Superior temporal gyrus (tissue), 1 donor: ENCODE results near the gene KLHL29.
A peak's percentile ranks its signal among the peaks of the same experiment; 100 is the strongest.

Experiments used
- DNase-seq: peaks from one replicate; pipeline ENCODE4 v3.0.0-alpha.2; 2016; ENCODE audit errors: extremely low spot score

Gene KLHL29

GRCh38 chr2:23592898-23593751 is 208.1 kb downstream of the KLHL29 start:
- DNase-seq: no peak

DNA sequence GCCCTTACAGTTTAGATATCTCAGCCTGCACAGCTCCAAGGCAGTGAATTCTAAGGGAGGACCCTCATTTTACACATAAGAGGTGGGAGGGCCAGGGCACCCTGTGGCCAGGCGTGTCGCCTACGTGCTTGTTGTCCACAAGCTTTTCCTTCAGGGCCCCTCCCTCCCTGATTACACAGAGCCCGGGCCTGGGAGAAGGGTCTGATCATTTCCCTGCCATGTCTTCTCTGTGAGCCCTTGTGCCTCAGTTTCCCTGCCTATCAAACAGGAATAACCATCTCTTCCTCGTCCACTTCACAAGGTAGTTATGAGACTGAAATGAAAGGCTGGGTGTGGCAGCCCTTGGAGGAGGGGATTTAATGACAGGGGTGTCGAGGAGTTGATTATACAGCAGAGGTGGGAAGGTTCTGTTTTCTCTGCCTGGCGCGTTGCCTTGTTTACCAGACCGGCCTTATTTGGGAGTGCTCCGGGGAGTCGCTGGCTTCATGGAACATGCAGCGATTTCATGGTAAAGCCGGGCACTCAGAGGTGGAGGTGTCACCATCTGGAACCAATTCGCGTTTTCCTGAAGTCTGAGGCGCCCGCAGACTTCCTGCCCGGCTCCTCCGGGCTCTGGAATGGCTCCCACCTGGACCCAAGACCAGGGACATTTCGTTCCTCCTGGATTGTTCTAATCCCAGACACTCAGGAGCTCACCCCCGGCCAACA is 208.9 kb downstream of the KLHL29 start:
- no peak for DNase-seq

DNA sequence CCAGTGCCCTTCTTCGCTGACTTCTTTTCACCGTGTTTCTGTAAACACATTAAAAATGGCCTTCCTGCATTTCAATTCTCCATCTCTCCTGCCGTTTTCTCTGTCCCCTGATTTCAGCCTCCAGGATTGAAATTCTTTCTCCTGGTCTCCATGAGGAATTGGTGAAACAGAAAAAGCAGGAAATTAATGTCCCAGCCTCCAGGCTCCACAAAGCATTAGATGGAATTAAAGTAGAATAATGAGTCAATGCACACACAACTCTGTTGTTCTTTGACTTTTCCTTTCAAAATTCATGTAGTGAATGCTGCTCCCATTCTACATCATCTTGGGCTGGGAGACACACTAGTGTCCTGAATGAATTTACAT is 209.5 kb downstream of the KLHL29 start:
- no peak for DNase-seq

DNA sequence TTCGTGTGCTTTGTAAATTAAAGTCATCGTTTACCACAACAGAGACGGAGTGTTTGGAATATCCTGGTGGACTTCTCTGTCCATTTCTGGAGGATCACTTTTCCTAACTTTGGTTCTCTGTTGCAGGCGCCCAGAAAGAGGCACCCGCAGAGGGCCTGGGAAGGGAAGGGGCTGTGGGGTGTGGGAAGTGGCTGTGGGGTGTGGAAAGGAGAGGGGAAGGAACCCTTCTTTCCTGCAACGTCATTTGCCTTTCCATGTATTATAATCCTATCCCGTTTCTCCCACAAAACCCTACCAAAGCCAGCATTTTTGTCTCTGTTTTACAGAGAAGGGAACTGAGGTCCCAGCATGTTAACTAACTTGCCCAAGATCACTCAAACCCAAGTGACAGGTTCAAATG is 210.0 kb downstream of the KLHL29 start:
- DNase-seq: no peak

DNA sequence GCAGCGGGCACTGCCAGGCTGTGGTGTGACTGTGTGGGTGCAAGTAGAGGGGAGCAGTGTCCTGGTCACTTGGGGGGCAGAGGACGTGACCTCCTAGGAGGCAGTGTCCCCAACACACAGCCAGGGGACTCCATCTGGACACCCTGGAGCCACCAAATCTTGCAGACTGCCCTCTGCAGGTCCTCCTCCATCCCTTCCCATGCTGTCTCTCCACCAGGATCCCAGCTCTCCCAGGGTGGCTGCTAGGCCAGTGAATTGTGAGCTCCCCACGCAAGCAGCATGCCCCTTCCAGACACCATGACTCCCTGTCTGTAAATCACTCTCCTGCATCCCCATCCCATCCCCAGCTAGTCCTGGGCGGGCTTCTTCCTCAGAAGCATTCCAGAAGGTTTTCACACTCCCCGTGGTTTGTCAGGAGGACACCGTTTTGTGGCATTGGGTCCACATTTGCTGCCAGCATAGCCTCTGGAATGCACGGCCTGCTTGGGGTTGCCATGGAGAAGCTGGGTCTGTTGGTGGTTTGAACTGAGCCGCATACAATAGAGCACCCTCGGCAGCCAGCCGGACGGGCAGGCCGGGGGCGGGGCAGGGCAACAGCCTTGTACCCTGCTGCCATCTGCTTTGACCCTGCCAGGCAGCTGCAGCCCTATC is 210.7 kb downstream of the KLHL29 start:
- peak; percentile 24 for DNase-seq

DNA sequence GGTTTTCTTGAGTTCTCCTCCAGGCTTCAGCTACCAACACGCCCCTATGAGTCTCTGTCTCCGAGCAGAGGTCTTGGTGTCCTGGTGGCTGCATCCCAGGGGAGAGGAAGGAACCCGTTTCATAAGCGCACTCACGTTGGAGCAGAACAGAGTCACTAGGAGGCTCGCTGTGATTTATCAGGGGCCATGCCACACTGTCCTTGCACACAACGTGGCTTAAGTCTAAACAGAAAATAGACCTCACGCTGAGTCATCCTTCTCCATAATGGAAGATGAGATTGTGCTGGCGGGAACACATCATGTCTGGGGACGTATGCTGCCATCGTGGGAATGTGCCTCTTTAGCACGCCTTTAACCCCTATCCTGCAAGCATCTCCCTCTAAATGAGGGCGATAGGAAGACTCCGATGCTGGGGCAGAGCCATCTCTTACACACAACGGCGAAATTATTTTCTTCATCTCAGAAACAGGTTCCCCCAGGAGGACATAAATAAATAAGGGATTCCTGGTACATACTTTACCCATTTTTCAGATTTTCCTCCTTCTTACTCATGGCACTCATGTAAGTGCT is 211.4 kb downstream of the KLHL29 start:
- peak; percentile 27 for DNase-seq

- DNase-seq: no peak
These were observed 212.7 kb downstream of the KLHL29 start for GRCh38 chr2:23597687-23598086.

GRCh38 chr2:23599006-23599405 is 214.0 kb downstream of the KLHL29 start:
- no peak for DNase-seq

- no peak for DNase-seq
These were observed 214.7 kb downstream of the KLHL29 start for GRCh38 chr2:23599667-23600066.

- no peak for DNase-seq
These were observed 215.4 kb downstream of the KLHL29 start for GRCh38 chr2:23600346-23600745.

GRCh38 chr2:23601301-23601965 is 216.5 kb downstream of the KLHL29 start:
- DNase-seq: no peak

DNA sequence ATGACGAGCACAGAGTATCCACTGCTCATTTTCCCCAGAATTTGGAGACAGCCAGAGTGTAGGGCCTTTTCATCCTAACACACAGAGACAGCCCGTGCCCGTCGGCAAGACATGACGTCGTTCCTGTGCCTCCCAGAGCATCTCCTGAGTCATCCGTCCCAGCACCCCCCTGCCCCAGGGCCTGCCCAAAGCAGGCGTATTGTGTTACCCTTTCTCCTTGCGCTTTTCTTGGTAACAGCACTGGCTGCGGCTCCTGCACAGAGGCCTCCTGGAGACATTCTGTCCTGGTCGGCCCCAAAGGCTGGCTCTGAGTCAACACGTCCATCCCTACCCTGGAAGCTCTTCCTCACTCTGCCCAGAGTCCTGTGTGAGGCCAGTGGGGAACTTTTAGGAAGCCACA is 217.1 kb downstream of the KLHL29 start:
- DNase-seq: no peak

DNA sequence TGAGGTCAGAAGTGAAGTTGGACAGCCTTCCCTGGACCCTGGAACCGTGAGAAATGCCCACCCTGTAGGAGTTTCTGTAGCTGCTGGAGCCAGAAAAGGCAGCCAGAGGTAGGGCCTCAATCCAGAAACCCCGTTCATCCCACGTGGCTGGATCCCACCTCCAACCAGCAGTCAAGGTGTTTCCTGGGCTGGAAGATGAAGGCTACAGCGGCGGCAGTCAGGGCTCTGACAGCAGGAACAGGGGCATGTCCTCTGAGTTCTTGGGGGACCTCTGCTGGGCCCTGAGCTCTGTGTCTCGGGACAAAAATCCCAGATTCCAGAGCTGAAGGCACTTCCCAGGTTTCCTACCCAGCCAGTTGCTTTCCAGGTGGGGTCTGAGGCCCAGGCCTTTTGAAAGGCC is 218.2 kb downstream of the KLHL29 start:
- no peak for DNase-seq

DNA sequence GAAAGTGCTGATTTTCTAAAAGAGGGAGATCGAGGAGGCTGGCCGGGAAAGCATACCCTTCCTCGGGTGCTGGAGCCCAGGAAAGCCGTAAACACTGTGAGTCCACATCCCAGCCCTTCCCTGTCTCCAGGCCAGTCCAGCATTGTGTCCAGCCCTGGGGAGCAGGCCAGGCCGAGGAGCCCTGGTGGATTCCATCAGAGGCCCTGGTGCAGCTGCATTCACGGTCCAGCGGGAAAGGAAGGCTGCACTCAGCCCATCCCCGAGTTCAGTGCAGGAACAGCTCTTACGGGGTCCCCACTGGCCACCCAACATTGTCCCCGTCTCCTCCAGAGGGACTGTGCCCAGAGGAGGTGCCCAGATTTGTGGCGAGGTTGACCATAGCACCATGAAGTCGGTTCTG is 218.6 kb downstream of the KLHL29 start:
- DNase-seq: no peak

DNA sequence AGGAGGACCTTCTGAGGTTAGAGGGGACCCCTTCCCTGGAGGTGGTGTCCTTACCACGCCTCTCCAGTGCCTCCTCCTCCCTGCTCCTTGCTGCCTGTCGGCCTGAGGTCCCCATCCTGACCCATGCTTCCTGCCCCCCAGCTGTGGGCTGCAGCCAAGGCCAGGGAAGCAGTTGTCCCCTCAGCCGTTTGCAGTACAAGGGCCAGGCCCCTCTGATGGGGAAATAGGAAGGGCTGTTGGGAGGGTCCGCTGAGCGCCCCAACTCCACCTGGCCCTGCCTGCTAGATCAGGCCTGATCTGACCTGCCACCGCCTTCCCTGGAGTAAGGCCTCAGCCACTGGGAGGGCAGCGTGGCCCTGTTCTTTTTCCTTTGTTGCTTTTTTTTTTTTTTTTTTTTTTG is 219.8 kb downstream of the KLHL29 start:
- no peak for DNase-seq

DNA sequence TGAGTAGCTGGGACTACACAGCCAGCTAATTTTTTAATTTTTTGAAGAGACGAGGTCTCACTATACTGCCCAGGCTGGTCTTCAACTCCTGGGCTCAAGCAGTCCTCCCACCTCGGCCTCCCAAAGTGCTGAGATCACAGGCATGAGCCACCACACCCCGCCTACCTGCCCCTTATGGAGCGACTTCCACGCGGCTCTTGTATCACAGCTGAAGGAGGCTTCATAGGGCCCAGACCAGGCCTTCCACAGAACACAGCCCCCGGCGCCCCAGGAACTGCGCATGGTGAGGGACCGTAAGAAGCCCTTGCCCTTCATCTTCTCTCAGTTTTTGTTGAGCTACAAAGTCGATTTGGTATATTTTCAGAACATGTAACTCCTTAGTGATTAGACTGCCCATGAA is 220.3 kb downstream of the KLHL29 start:
- no peak for DNase-seq

- DNase-seq: no peak
These were observed 221.2 kb downstream of the KLHL29 start for GRCh38 chr2:23606196-23606595.

- DNase-seq: no peak
These were observed 222.0 kb downstream of the KLHL29 start for GRCh38 chr2:23606968-23607367.

- DNase-seq: no peak
These were observed 222.9 kb downstream of the KLHL29 start for GRCh38 chr2:23607925-23608324.

DNA sequence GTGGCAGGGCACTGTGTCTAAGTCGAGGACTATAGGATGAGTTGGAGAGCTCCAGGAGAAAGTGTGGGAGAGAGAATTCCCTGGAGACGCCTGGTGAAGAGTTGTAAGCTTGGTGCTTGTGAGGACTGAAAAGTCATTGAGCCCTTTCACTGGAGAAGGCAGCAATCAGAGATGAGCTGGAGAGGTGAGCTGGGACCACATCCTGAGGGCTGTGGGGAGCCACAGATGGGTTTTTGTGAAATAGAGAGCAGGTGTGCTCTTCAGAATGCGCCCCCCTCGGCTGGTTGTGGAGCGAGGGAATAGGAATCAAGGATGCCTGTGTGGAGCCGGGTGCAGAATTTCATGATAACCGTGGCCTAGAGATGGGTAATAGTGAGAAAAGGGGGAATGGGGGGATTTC is 224.3 kb downstream of the KLHL29 start:
- no peak for DNase-seq

- no peak for DNase-seq
These were observed 226.9 kb downstream of the KLHL29 start for GRCh38 chr2:23611839-23612238.

DNA sequence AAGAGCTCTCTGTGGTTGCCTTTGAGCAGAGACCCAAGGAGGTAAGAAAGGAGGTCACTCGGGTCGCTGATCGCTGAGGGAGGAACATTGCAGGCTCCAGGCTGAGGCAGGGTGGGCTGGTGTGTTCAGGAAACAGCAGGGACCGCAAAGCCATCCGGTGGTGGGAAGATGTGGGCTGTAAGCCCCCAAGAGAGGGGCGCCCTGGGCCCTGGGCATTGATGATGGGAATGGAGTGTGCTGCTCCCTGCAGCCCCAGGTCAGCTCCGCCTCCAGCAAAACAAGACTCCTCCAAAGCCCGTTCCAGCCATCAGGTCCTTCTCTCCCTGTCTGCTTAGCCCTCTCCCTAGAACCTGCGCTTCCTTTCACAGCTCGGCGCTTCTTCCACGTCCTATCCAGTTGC is 229.7 kb downstream of the KLHL29 start:
- no peak for DNase-seq
